GM12878 (cell line): ENCODE data around the gene CIB4. TPM values are rescaled to one million over a fixed set of nuclear protein-coding genes. Genes with fewer than 3 reads are reported as not detected.

Experiments
- ATAC-seq: fragments of 200-7000 bp; cut with Tn5 transposase; 3 replicates; pipeline ENCODE4 v1.9.1; 2020; ENCODE audit warnings: mild to moderate bottlenecking, moderate library complexity
- BruUV-seq: library from RNA; stranded (reverse); fragments of 400-500 nt; replicated peaks from 2 replicates; lab custom pipeline; 2021; lab: Mats Ljungman, UMichigan
- CTCF ChIA-PET: fragments of 300-600 bp; sonication (Branson Sonifier 250); formaldehyde crosslinking; extraction: SDS; loops from one replicate; lab custom pipeline; 2021; ENCODE audit warnings: inconsistent platforms; lab: Yijun Ruan, JAX
- POLR2A ChIA-PET: fragments of 350-600 bp; formaldehyde crosslinking; extraction: SDS; loops from one replicate; lab custom pipeline; 2021; ENCODE audit warnings: inconsistent platforms; lab: Charles Lee
- RAD21 ChIA-PET: fragments of 300-600 bp; sonication (Branson Sonifier 250); formaldehyde crosslinking; loops from one replicate; lab custom pipeline; 2023; ENCODE audit warnings: antibody characterized with exemption; ENCODE audit not compliant: unreplicated experiment; lab: Charles Lee
- SMC1A ChIA-PET: fragments of 300-600 bp; sonication (Branson Sonifier 250); formaldehyde crosslinking; loops from one replicate; lab custom pipeline; 2023; ENCODE audit not compliant: unreplicated experiment, uncharacterized antibody; lab: Charles Lee
- DNase-seq: peaks from one replicate; pipeline ENCODE4 v3.0.0-alpha.2; 2011; ENCODE audit warnings: low read depth, low spot score
- FAIRE-seq: peaks from 3 replicates; lab custom pipeline; 2011; peaks lifted over from hg19 to GRCh38; lab: Jason Lieb, UNC
- H2AFZ ChIP-seq: 2 replicates; pipeline ENCODE4 v1.6.0; 2011; ENCODE audit warnings: low read depth, low read length, control low read depth; ENCODE audit not compliant: control insufficient read depth
- H3K27ac ChIP-seq: 2 replicates; pipeline ENCODE4 v1.5.1; 2011; ENCODE audit warnings: control low read depth; ENCODE audit not compliant: control insufficient read depth, insufficient read depth
- H3K27me3 ChIP-seq, 2 experiments: replicated peaks in 1 of 2; 2 replicates each; pipeline versions ENCODE4 v1.6.0 to v1.6.1; 2011; ENCODE audit warnings: low read length in 1 of 2; ENCODE audit not compliant: control insufficient read depth in 2 of 2, insufficient read depth in 2 of 2
- H3K36me3 ChIP-seq, 2 experiments: 2 replicates each; pipeline ENCODE4 v1.5.1; 2011; ENCODE audit warnings: low read length in 1 of 2; ENCODE audit not compliant: control insufficient read depth in 2 of 2, insufficient read depth in 2 of 2
- H3K4me1 ChIP-seq: 2 replicates; pipeline ENCODE4 v1.6.1; 2011; ENCODE audit warnings: mild to moderate bottlenecking, low read length, moderate library complexity, mixed read lengths; ENCODE audit not compliant: control insufficient read depth, insufficient read depth
- H3K4me2 ChIP-seq: 2 replicates; pipeline ENCODE4 v1.6.0; 2011; ENCODE audit warnings: control low read depth; ENCODE audit not compliant: control insufficient read depth, insufficient read depth
- H3K4me3 ChIP-seq: fragments of 200-600 bp; sonication (generic); 2 replicates; pipeline ENCODE4 v1.5.1; 2016
- H3K79me2 ChIP-seq: 2 replicates; pipeline ENCODE4 v1.6.0; 2011; ENCODE audit warnings: low read length; ENCODE audit not compliant: control insufficient read depth, insufficient read depth
- H3K9ac ChIP-seq: 2 replicates; pipeline ENCODE4 v1.8.0; 2011; ENCODE audit warnings: low read length, control low read depth, mixed read lengths; ENCODE audit not compliant: control insufficient read depth, insufficient read depth
- H3K9me3 ChIP-seq: replicated peaks from 3 replicates; pipeline ENCODE4 v1.5.1; 2011; ENCODE audit warnings: mild to moderate bottlenecking, low read length; ENCODE audit not compliant: control insufficient read depth, insufficient read depth
- H4K20me1 ChIP-seq: 2 replicates; pipeline ENCODE4 v1.6.0; 2011; ENCODE audit not compliant: control insufficient read depth, insufficient read depth
- BRCA1 ChIP-seq: IDR thresholded peaks from 2 replicates; pipeline ENCODE4 v1.6.1; 2011; ENCODE audit warnings: low read depth, low read length, improper control_type of control experiment
- MEF2B ChIP-seq: fragments of 450-650 bp; IDR thresholded peaks from 2 replicates; pipeline ENCODE4 v1.6.1; 2018; ENCODE audit warnings: mild to moderate bottlenecking, moderate library complexity; ENCODE audit not compliant: partially characterized antibody, poor library complexity, severe bottlenecking
- NR2C2 ChIP-seq: IDR thresholded peaks from 2 replicates; pipeline ENCODE4 v1.6.1; 2011; ENCODE audit warnings: borderline replicate concordance, low read depth; ENCODE audit not compliant: control insufficient read depth, insufficient read length
- SKIL ChIP-seq: fragments of 450-650 bp; IDR thresholded peaks from 2 replicates; pipeline ENCODE4 v1.6.1; 2017; ENCODE audit warnings: mild to moderate bottlenecking, low read depth, inconsistent platforms; ENCODE audit not compliant: poor library complexity, severe bottlenecking
- SMAD1 ChIP-seq: fragments of 450-650 bp; IDR thresholded peaks from 2 replicates; pipeline ENCODE4 v1.6.1; 2018; ENCODE audit warnings: mild to moderate bottlenecking, low read depth; ENCODE audit not compliant: partially characterized antibody
- YBX1 ChIP-seq: fragments of 450-650 bp; IDR thresholded peaks from 2 replicates; pipeline ENCODE4 v1.6.1; 2016; ENCODE audit warnings: antibody characterized with exemption
- WGBS: methylation state at CpG from one replicate; pipeline ENCODE4 v1.1.6; 2016; ENCODE audit warnings: low lambda C conversion rate; ENCODE audit not compliant: insufficient replicate concordance, insufficient coverage; ENCODE audit errors: missing lambda C conversion rate; 5-methylcytosine and 5-hydroxymethylcytosine counted together
- in situ Hi-C: fragments of 300-500 bp; cut with MboI; formaldehyde crosslinking; loops from 9 replicates; pipeline ENCODE4 v1.14.3; 2018; ENCODE audit warnings: mixed read lengths
- intact Hi-C: fragments of 100-400 bp; cut with micrococcal nuclease; formaldehyde crosslinking; loops from one replicate; pipeline ENCODE4 v1.14.2; 2022; ENCODE audit not compliant: unreplicated experiment
- polyA plus RNA-seq, 11 experiments: library from polyadenylated mRNA; depleted of rRNA in 4 of 11; unstranded in 6 of 11; stranded (reverse) in 5 of 11; fragments of >200 nt; fragmentation: Nextera tagmentation in 4 of 11; fragmentation: Illumina TruSeq in 1 of 11; extraction: Ambion mirVana in 4 of 11; extraction: Trizol in 1 of 11; gene quantifications; 1 replicate in 1 of 11; 2 replicates in 10 of 11; pipeline versions ENCODE4 v1.2.1 to v1.2.3, GENCODE V29; 2011 to 2016; ENCODE audit warnings: inconsistent platforms in 2 of 11, missing spikeins in 2 of 11, low read depth in 1 of 11
- total RNA-seq, 4 experiments: library from RNA; depleted of rRNA in 3 of 4; stranded (reverse); fragments of >200 nt in 3 of 4; fragmentation: Illumina TruSeq in 1 of 4; extraction: Trizol in 1 of 4; gene quantifications; 2 replicates each; pipeline versions ENCODE4 v1.2.1 to v1.2.3, GENCODE V29; 2013 to 2021

The CIB4 gene
- total and polyA plus RNA-seq, 10 of the 15 experiments (the other 5 are each of a cell fraction or from before 2014, with no cell fraction given) = not detected

- no peak overlapping the region for H2AFZ ChIP-seq
Measured at GRCh38 chr2:26597197-26597596, 44.0 kb downstream of the CIB4 start.

More at GRCh38 chr2:26597197-26597596, 44.0 kb downstream of the CIB4 start:
- intact Hi-C loops = no loop called here
- H4K20me1 ChIP-seq = no peaks in the 10 kb centered on the region
- peaks cover 0 to 15% of the 10 kb centered on the region in 2 experiments for H3K27me3 ChIP-seq
- peaks cover 1% of the 10 kb centered on the region for H3K4me1 ChIP-seq
- no peak overlapping the region for H3K9ac ChIP-seq
- ChIA-PET POLR2A (interaction anchor here (0.6 kb wide), 1 partner anchor 354 kb away, joined by 3 read pairs; no protein-coding TSS in a partner anchor), SMC1A (interaction anchor here (0.6 to 1.5 kb wide), 4 partner anchors 8 to 1477 kb away, joined by 3 read pairs; no protein-coding TSS in a partner anchor), RAD21 (interaction anchor here (0.7 kb wide), 1 partner anchor 10 kb away, joined by 3 read pairs; no protein-coding TSS in a partner anchor), CTCF (interaction anchor here (0.6 to 3.3 kb wide), 7 partner anchors 8 to 912 kb away, joined by 3 to 11 read pairs (median 6); no protein-coding TSS in a partner anchor)
- H3K79me2 ChIP-seq = no peaks in the 10 kb centered on the region
- H3K4me3 ChIP-seq = no peak overlapping the region
- TF ChIP-seq MEF2B (no peak), BRCA1 (no peak), NR2C2 (no peak), SMAD1 (no peak), SKIL (no peak), YBX1 (no peak)
- no peaks in the 10 kb centered on the region for H3K9me3 ChIP-seq
- BruUV-seq = no TSS peak
- H3K36me3 ChIP-seq = no peaks in the 10 kb centered on the region
- ATAC-seq (no peak), DNase-seq (no peak), FAIRE-seq (no peak)
- in situ Hi-C loops = no loop called here
- H3K4me2 ChIP-seq = no peak overlapping the region
- H3K27ac ChIP-seq = no peak overlapping the region
- 38% methylated on average over 2 of the region's 2 CpGs for WGBS
